Fibroblast of mammary gland (primary cell): ENCODE measurements around the gene CWC27.

Experiments used
- DNase-seq: peaks from one replicate; pipeline ENCODE4 v3.0.0-alpha.2; 2010; ENCODE audit warnings: low read depth
- H3K4me3 ChIP-seq: 2 replicates; pipeline ENCODE4 v1.5.1; 2011; ENCODE audit warnings: low read depth, mild to moderate bottlenecking, low read length, moderate library complexity; ENCODE audit not compliant: control insufficient read depth
- CTCF ChIP-seq: conservative IDR thresholded peaks from 2 replicates; pipeline ENCODE4 v1.5.1; 2011; ENCODE audit warnings: low read depth, low read length, inconsistent platforms; ENCODE audit not compliant: control insufficient read depth, insufficient read depth

Gene CWC27

DNA sequence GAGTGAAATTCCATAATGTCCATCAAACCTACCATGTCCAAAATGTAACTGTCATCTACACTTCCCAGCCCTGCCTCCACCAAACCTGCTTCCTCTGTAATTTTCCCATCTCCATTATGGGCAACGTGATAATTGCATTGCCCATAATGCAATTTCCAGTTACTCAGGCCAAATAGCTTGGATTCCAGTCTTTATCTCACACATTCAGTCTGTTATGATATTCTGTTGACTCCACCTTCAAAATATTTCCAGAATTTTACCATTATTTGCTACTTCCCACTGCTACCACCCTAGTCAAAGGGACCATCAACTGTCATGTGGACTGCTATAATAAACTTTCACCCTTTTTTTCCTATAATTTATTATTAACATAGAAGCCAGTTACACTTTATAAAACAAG lies 256.0 kb downstream of the CWC27 start:
- no peak overlapping the region for H3K4me3 ChIP-seq
- TF ChIP-seq CTCF, result no peak
- no peak for DNase-seq

DNA sequence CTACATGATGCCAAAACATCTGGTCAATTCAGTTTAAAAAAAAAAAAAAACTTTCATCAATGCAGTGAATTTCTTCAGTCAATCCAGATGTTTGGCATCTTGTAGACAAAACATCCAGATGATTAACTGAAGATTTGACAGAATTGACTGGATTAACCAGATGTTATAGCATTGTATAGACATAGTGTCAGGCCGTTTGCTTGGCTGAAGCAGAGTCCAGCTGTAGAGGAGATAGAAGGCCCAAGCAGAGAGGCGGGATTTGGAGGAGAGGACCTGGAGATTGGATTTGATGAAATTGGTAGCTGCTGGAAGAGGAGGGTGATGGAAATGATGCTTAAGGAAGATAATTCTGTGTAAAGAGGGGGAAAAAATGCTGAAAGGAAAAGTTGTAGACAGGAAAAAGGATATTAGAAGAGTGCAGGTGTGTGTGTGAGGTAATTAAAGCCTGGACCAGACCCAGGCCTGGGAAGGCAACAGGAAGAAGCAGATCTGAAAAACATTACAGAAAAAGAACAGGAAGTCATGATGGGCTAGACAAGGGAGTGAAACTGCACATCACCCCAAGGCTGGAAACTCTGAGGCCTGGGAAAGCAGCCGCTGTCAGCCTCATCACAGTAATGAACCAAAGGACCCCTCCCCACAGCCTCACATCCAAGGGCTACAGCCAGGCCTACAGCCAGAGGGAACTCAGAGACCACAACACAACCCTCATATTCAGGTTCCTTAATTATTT lies 258.3 kb downstream of the CWC27 start:
- TF ChIP-seq CTCF, result no peak
- H3K4me3 ChIP-seq, result no peak overlapping the region
- DNase-seq, result no peak

- no peak for TF ChIP-seq CTCF
- no peak overlapping the region for H3K4me3 ChIP-seq
- no peak for DNase-seq
Observed at GRCh38 chr5:65029178-65029577, 260.4 kb downstream of the CWC27 start.

DNA sequence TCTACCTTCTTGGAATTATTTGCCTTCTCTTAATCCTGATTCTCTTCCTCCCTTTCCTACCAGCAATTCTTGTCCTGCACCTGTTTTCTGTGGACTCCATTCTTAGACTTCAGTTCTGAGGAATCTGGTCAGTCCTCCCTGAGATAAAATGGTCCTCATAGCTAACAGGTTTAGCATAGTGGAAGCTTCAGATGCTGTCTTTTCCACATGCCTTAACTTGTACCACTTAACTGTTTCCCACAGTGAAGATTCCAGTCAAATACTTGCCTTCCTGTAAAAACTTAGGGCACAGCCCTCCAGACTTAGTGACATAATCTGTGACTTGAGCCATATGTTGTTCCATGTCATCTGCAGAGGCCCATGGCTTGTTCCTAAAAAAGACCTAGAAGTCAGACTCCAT lies 261.3 kb downstream of the CWC27 start:
- no peak for DNase-seq
- no peak overlapping the region for H3K4me3 ChIP-seq

DNA sequence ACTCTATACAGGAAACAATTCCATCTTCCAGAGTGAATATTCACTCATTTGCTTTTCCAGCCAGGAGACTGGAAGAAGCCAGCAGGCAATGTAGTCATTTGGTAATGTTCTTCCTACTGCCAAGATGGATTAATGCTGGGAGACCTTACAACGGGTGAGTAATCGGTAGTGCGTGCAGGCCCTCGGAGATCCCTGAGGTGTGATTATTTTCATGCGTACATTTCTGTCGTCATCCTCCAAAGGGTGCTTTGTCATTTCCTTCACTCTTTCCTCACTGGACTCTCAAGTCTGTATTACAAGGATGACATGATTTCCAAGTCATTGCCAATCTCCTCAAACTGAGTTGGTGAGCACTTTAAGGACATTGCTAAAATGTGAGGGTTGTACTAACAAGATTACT lies 263.5 kb downstream of the CWC27 start:
- DNase-seq, result peak; percentile 100
- no peak for TF ChIP-seq CTCF
- no peak overlapping the region for H3K4me3 ChIP-seq

More for the DNA sequence above, 261.3 kb downstream of the CWC27 start:
- no peak for TF ChIP-seq CTCF

DNA sequence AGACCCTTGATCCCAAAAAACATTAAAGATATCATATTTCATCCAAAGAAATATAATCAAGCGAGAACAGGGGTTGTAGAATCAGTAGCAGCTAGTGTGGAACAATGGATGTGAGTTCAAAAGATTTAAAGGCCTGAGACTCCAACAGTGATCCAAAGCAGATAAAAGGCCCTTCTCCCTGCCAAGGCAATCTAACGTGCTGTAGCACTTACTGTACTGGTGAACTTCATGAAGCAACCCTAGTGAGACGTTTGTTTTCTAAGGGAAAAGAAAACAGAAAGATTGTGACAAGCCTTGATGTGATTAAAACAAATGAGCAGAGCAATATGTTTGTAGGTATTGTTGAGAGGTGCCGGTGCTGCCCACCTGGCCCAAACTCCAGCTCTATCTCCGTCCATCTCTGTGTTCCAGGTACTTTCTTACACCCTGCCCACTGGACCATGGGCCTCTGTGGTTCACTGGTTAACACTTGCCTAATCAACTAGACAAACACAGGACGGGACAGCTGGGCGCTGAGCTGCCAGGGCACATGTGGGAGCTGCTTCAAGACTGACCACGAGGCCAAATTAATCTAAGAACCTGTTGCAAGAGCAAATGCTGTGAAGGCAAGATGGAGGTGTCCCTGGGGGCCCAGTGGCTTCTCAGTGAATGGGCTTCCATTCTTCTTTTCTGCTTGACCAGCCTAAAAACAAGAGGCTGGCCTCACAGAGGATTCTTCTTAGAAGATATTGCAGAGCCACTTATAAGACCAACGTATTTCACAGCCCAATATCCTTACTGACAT lies 265.5 kb downstream of the CWC27 start:
- no peak overlapping the region for H3K4me3 ChIP-seq
- no peak for TF ChIP-seq CTCF
- DNase-seq, result peak; percentile 42
